ENCODE results near the gene GPATCH3.

DNA sequence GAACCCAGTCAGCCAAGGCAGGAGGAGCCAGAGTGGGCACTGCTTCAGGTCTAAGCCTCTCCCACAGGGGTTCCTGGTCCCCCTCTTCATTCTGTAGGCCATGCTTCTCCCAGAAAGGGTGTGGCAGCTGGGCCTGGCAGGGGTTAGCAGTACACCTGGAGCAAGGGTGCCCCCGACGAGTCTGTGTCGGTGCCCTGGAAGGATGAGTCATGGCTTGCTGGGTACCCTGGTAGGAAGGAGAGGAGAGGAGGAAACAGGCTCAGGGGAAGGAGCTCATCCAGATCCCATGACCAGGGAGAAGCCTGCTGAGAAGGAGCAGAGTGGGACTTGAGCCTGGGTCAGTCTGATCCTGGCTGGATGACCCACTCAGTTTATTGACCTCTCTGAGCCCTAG lies 49.7 kb upstream of the GPATCH3 start:
- TF ChIP-seq, protein P1, sequence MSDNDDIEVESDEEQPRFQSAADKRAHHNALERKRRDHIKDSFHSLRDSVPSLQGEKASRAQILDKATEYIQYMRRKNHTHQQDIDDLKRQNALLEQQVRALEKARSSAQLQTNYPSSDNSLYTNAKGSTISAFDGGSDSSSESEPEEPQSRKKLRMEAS (IDR thresholded peaks at IDR 0.05; ENCODE audit: low read depth) = no peak
- TF ChIP-seq CTCF (IDR thresholded peaks at IDR 0.05) (no peak), ZBTB33 (IDR thresholded peaks at IDR 0.05; ENCODE audit: borderline replicate concordance, low read depth) (no peak), FOXJ3 (CRISPR knock-in tag; IDR thresholded peaks at IDR 0.05) (no peak), FOXM1 (IDR thresholded peaks at IDR 0.05; ENCODE audit: low read depth) (no peak), NRF1 (IDR thresholded peaks at IDR 0.05; ENCODE audit: low read depth, low read length) (no peak), RAD21 (IDR thresholded peaks at IDR 0.05; ENCODE audit: low read length) (no peak), POLR2AphosphoS5 (IDR thresholded peaks at IDR 0.05; ENCODE audit: low read depth, low read length) (no peak), GABPA (IDR thresholded peaks at IDR 0.05; ENCODE audit: low read depth) (no peak)

Measured in SK-N-SH (cell line).